Neural cell (in vitro differentiated cells): ENCODE measurements around the gene APOA1.

ENCODE experiments used
- CTCF ChIP-seq: fragments of 450-650 bp; IDR thresholded peaks from 2 replicates; pipeline ENCODE4 v1.5.1; 2014; ENCODE audit warnings: antibody characterized with exemption, mild to moderate bottlenecking, moderate library complexity; ENCODE audit not compliant: poor library complexity, severe bottlenecking
- MXI1 ChIP-seq: fragments of 450-650 bp; conservative IDR thresholded peaks from 2 replicates; pipeline ENCODE4 v1.6.1; 2014; ENCODE audit warnings: antibody characterized with exemption, mild to moderate bottlenecking; ENCODE audit not compliant: poor library complexity, severe bottlenecking
- POLR2AphosphoS5 ChIP-seq: IDR thresholded peaks from 2 replicates; pipeline ENCODE4 v1.6.1; 2012

- TF ChIP-seq CTCF (no peak), POLR2AphosphoS5 (no peak), MXI1 (no peak)
These were observed 2.2 kb downstream of the APOA1 start for GRCh38 chr11:116835042-116835772.
